PC-9 (cell line): Measurements from ENCODE around the gene GALNT10.

Source experiments
- EZH2 ChIP-seq: fragments of 200-600 bp; sonication (generic); IDR thresholded peaks from 2 replicates; pipeline ENCODE4 v1.8.0; 2017; ENCODE audit warnings: antibody characterized with exemption, low read depth
- TF ChIP-seq, protein P1 (sequence below): fragments of 200-600 bp; sonication (generic); conservative IDR thresholded peaks from 2 replicates; pipeline ENCODE4 v1.6.1; 2017; ENCODE audit warnings: mixed run types, antibody characterized with exemption, mild to moderate bottlenecking, moderate library complexity

- TF ChIP-seq, protein P1, sequence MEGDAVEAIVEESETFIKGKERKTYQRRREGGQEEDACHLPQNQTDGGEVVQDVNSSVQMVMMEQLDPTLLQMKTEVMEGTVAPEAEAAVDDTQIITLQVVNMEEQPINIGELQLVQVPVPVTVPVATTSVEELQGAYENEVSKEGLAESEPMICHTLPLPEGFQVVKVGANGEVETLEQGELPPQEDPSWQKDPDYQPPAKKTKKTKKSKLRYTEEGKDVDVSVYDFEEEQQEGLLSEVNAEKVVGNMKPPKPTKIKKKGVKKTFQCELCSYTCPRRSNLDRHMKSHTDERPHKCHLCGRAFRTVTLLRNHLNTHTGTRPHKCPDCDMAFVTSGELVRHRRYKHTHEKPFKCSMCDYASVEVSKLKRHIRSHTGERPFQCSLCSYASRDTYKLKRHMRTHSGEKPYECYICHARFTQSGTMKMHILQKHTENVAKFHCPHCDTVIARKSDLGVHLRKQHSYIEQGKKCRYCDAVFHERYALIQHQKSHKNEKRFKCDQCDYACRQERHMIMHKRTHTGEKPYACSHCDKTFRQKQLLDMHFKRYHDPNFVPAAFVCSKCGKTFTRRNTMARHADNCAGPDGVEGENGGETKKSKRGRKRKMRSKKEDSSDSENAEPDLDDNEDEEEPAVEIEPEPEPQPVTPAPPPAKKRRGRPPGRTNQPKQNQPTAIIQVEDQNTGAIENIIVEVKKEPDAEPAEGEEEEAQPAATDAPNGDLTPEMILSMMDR = no peak
- no peak for TF ChIP-seq EZH2
Observed at GRCh38 chr5:154334406-154335064, 144.0 kb downstream of the GALNT10 start.
